ENCODE results near the gene EIF3L.

EIF3L gene

DNA sequence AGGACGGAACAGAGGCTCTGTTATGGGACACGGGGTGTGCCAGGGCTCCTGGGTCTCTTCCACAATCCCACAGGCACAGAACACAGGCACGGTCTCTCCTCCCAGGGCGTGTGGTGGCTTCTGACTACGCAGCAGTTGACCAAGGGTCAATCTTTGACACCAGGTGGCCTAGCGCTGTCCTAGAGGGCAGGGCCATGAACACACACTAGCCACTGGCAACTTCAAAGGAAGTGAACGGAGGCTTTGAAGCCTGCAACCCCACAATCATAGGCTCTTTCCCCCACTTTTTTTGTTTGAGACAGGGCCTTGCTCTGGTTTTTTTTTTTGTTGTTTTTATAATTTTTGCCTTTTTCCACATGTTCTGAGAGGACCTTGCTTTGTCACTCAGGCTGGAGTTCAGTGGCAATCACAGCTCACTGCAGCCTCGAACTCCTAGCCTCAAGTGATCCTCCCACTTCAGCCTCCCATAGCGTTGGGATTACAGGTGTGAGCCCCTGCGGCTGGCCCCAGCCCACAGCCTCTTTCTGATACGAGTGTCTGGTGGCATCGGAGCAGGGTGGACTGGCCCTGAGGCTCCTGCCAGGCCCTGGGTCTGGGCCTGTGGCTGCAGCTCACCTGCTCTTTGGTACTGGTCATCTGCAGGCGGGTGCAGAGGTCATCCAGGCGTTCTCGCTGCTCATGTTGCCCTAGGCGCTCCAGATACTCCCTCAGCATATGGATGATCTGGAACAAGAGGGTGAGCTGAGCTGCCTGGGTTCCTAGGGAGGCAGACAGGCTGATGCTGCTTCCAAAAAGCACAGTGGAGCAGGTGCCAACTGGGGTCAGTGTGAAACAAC lies 17.0 kb upstream of the EIF3L start:
- Histone ChIP-seq H3K4me3 (ENCODE audit: insufficient read depth, low read length, poor library complexity, severe bottlenecking) (no peak overlapping the region), H2AFZ (ENCODE audit: low read depth, low read length, severe bottlenecking) (no peak overlapping the region), H3K27me3 (ENCODE audit: low read length) (no peaks in the 10 kb centered on the region), H4K20me1 (ENCODE audit: low read depth, low read length) (no peaks in the 10 kb centered on the region), H3K27ac (ENCODE audit: low read depth, low read length) (no peak overlapping the region), H3K9me2 (replicated peaks; ENCODE audit: insufficient read depth, low read length) (no peaks in the 10 kb centered on the region), H3K4me2 (ENCODE audit: low read depth, low read length, poor library complexity, severe bottlenecking) (no peak overlapping the region), H3K79me2 (ENCODE audit: insufficient read depth, low read length) (no peaks in the 10 kb centered on the region), H3F3A (ENCODE audit: insufficient read depth) (no peaks in the 10 kb centered on the region), H3K36me3 (ENCODE audit: low read length) (no peaks in the 10 kb centered on the region), H3K9ac (ENCODE audit: low read length) (no peak overlapping the region), H3K9me3 (ENCODE audit: insufficient read depth, low read length) (no peaks in the 10 kb centered on the region)
- TF ChIP-seq, protein P1, sequence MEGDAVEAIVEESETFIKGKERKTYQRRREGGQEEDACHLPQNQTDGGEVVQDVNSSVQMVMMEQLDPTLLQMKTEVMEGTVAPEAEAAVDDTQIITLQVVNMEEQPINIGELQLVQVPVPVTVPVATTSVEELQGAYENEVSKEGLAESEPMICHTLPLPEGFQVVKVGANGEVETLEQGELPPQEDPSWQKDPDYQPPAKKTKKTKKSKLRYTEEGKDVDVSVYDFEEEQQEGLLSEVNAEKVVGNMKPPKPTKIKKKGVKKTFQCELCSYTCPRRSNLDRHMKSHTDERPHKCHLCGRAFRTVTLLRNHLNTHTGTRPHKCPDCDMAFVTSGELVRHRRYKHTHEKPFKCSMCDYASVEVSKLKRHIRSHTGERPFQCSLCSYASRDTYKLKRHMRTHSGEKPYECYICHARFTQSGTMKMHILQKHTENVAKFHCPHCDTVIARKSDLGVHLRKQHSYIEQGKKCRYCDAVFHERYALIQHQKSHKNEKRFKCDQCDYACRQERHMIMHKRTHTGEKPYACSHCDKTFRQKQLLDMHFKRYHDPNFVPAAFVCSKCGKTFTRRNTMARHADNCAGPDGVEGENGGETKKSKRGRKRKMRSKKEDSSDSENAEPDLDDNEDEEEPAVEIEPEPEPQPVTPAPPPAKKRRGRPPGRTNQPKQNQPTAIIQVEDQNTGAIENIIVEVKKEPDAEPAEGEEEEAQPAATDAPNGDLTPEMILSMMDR (IDR thresholded peaks at IDR 0.05; ENCODE audit: insufficient read depth, low read length, poor library complexity, severe bottlenecking) = no peak
- no peak for TF ChIP-seq EZH2phosphoT487 (conservative IDR thresholded peaks at IDR 0.05; ENCODE audit: low read length)

DNA sequence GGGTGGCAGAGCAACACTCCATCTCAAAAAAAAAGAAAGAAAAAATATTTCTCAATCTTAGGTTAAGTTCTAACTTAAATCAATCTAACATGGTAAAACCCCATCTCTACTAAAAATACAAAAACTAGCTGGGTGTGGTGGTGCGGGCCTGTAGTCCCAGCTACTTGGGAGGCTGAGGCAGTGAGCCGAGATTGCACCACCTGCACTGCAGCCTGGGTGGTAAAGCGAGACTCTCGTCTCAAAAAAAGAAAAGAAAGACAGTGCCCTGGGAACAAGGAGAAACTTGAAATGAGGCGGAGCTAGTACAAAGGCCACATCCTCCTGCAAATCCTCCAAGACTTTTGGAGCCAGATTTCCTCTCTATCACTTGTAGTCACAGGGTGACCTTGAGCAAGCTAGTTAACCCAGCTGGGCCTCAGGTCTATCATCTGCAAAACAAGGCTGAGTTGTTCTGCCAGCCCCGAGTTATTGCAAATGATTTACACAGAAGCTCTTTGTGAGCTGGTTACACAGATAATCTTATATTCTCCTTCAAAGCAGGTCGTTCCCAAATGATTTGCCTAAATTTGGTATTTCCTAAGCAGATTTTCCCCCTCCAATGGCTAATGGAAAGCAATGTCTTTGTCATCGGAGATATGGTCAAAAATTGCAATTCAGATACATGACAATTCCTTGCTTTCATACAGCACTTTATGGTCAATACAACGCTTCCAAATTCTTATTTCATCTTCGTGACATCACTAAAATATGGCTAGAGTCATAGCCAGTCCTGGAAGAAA lies 7.0 kb upstream of the EIF3L start:
- Histone ChIP-seq H3K4me2 (ENCODE audit: low read depth, low read length, poor library complexity, severe bottlenecking) (peak overlapping the region; percentile 86), H3K9me2 (replicated peaks; ENCODE audit: insufficient read depth, low read length) (no peaks in the 10 kb centered on the region), H3F3A (ENCODE audit: insufficient read depth) (peaks cover 9% of the 10 kb centered on the region), H3K27me3 (ENCODE audit: low read length) (no peaks in the 10 kb centered on the region), H3K79me2 (ENCODE audit: insufficient read depth, low read length) (peaks cover 13% of the 10 kb centered on the region), H2AFZ (ENCODE audit: low read depth, low read length, severe bottlenecking) (no peak overlapping the region), H4K20me1 (ENCODE audit: low read depth, low read length) (no peaks in the 10 kb centered on the region), H3K9me3 (ENCODE audit: insufficient read depth, low read length) (no peaks in the 10 kb centered on the region), H3K27ac (ENCODE audit: low read depth, low read length) (no peak overlapping the region), H3K9ac (ENCODE audit: low read length) (no peak overlapping the region), H3K36me3 (ENCODE audit: low read length) (no peaks in the 10 kb centered on the region), H3K4me3 (ENCODE audit: insufficient read depth, low read length, poor library complexity, severe bottlenecking) (no peak overlapping the region)
- TF ChIP-seq EZH2phosphoT487 (conservative IDR thresholded peaks at IDR 0.05; ENCODE audit: low read length) = no peak
- TF ChIP-seq, protein P1 (IDR thresholded peaks at IDR 0.05; ENCODE audit: insufficient read depth, low read length, poor library complexity, severe bottlenecking) = no peak

DNA sequence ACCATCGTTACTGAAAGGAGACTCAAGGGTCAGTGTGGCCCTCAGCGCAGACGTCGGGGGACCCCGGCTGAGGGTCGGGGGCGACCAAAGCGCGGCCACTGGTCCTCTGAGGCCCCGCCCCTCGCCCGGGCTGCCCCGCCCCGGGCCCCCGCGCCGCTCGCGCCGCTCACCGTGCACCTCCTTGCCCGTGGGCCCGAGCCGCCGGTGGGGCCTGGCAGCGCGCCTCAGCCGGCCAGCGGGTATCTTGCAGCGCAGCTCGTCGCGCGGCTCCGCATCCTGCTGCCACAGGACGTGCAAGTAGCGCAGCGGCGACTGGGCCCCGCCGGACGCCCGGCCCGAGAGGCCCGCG lies 5.5 kb upstream of the EIF3L start:
- peaks cover 14% of the 10 kb centered on the region for H3F3A ChIP-seq (ENCODE audit: insufficient read depth)
- no peaks in the 10 kb centered on the region for H3K36me3 ChIP-seq (ENCODE audit: low read length)
- no peaks in the 10 kb centered on the region for H3K27me3 ChIP-seq (ENCODE audit: low read length)
- peak overlapping the region; percentile 61 for H3K27ac ChIP-seq (ENCODE audit: low read depth, low read length)
- H3K79me2 ChIP-seq (ENCODE audit: insufficient read depth, low read length) = peaks cover 22% of the 10 kb centered on the region
- peak overlapping the region; percentile 64 for H3K4me3 ChIP-seq (ENCODE audit: insufficient read depth, low read length, poor library complexity, severe bottlenecking)
- H3K9me3 ChIP-seq (ENCODE audit: insufficient read depth, low read length) = no peaks in the 10 kb centered on the region
- H3K9ac ChIP-seq (ENCODE audit: low read length) = peak overlapping the region; percentile 70
- TF ChIP-seq, protein P1 (IDR thresholded peaks at IDR 0.05; ENCODE audit: insufficient read depth, low read length, poor library complexity, severe bottlenecking) = no peak
- TF ChIP-seq EZH2phosphoT487 (conservative IDR thresholded peaks at IDR 0.05; ENCODE audit: low read length) = no peak
- no peaks in the 10 kb centered on the region for H3K9me2 ChIP-seq (replicated peaks; ENCODE audit: insufficient read depth, low read length)
- peak overlapping the region; percentile 86 for H3K4me2 ChIP-seq (ENCODE audit: low read depth, low read length, poor library complexity, severe bottlenecking)
- peak overlapping the region; percentile 39 for H2AFZ ChIP-seq (ENCODE audit: low read depth, low read length, severe bottlenecking)
- no peaks in the 10 kb centered on the region for H4K20me1 ChIP-seq (ENCODE audit: low read depth, low read length)
